Tibial nerve (tissue), 4 donors: ENCODE data around the gene TMUB1.

Experiments
- EP300 ChIP-seq, 2 donors: sonication (generic); formaldehyde crosslinking; IDR thresholded peaks; one replicate each; pipeline ENCODE4 v1.6.1; 2017; ENCODE audit warnings: antibody characterized with exemption in 2 of 2, mild to moderate bottlenecking in 1 of 2
- POLR2A ChIP-seq, 2 donors: fragments of 450-650 bp; IDR thresholded peaks; one replicate each; pipeline ENCODE4 v1.6.1; 2017; ENCODE audit warnings: antibody characterized with exemption in 2 of 2, mild to moderate bottlenecking in 2 of 2, moderate library complexity in 2 of 2
- TF ChIP-seq, protein P1 (sequence below), 5 experiments: fragments of 200-600 bp in 3 of 5; fragments of 450-650 bp in 2 of 5; sonication (generic) in 3 of 5; IDR thresholded peaks; one replicate each; pipeline ENCODE4 v1.5.1; 2016 to 2019; ENCODE audit warnings: antibody characterized with exemption in 5 of 5, mild to moderate bottlenecking in 3 of 5, moderate library complexity in 2 of 5

DNA sequence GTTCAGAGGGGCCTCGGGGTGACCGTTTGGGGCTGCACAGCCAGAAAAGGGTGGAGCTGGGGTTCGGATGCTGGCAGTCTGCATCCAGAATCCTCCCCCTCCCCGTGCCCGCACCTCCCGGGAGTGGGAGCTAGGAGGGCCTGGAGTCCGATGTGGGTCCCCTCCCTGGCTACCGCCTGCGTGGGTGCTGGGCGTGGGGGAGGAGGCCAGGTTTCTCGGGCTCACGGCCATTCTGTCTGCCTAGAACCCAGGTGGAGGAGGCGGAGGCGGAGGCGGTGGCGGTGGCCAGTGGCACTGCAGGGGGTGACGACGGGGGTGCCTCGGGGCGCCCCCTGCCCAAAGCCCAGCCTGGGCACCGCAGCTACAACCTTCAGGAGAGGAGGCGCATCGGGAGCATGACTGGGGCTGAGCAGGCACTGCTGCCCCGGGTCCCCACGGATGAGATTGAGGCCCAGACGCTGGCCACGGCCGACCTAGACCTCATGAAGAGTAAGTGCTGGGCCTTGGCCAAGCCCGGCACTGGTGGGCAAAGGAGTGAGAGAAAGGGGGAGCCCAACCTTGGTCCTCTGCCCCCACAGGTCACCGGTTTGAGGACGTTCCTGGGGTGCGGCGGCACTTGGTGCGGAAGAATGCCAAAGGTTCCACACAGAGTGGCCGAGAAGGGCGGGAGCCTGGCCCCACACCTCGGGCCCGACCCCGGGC, 16.9 kb downstream of the TMUB1 start:
- TF ChIP-seq, protein P1, sequence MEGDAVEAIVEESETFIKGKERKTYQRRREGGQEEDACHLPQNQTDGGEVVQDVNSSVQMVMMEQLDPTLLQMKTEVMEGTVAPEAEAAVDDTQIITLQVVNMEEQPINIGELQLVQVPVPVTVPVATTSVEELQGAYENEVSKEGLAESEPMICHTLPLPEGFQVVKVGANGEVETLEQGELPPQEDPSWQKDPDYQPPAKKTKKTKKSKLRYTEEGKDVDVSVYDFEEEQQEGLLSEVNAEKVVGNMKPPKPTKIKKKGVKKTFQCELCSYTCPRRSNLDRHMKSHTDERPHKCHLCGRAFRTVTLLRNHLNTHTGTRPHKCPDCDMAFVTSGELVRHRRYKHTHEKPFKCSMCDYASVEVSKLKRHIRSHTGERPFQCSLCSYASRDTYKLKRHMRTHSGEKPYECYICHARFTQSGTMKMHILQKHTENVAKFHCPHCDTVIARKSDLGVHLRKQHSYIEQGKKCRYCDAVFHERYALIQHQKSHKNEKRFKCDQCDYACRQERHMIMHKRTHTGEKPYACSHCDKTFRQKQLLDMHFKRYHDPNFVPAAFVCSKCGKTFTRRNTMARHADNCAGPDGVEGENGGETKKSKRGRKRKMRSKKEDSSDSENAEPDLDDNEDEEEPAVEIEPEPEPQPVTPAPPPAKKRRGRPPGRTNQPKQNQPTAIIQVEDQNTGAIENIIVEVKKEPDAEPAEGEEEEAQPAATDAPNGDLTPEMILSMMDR (IDR thresholded peaks at IDR 0.05): no peak
- TF ChIP-seq POLR2A (IDR thresholded peaks at IDR 0.05) (no peak), EP300 (IDR thresholded peaks at IDR 0.05) (no peak)
